Measurements from ENCODE around the gene ADAM10. TPM values are rescaled to one million over a fixed set of nuclear protein-coding genes. Genes with fewer than 3 reads are reported as not detected.

Gene ADAM10
- total RNA-seq, 4 donors from 2014 or later = 42.9 to 83.3 (median 62.7) TPM

GRCh38 chr15:58598829-58599210 is 150.7 kb downstream of the ADAM10 start:
- H3K36me3 ChIP-seq = peaks cover 0 to 12% (median 0%) of the 10 kb centered on the region in 3 donors
- H3K27ac ChIP-seq = no peak overlapping the region
- TF ChIP-seq POLR2A (IDR thresholded peaks at IDR 0.05) = no peak
- no peak for TF ChIP-seq CTCF (IDR thresholded peaks at IDR 0.05)
- no peaks in the 10 kb centered on the region for H3K9me3 ChIP-seq
- no peaks in the 10 kb centered on the region for H3K27me3 ChIP-seq
- no peak overlapping the region for H3K4me3 ChIP-seq
- DNase-seq = no peak
- peaks cover 0 to 3% (median 0%) of the 10 kb centered on the region in 4 donors for H3K4me1 ChIP-seq

GRCh38 chr15:58597943-58598828 is 151.3 kb downstream of the ADAM10 start:
- peaks cover 0 to 12% (median 0%) of the 10 kb centered on the region in 3 donors for H3K36me3 ChIP-seq
- TF ChIP-seq POLR2A (IDR thresholded peaks at IDR 0.05) = no peak
- TF ChIP-seq CTCF (IDR thresholded peaks at IDR 0.05) = no peak
- H3K4me1 ChIP-seq = peaks cover 0 to 3% (median 0%) of the 10 kb centered on the region in 4 donors
- no peak overlapping the region for H3K27ac ChIP-seq
- no peaks in the 10 kb centered on the region for H3K9me3 ChIP-seq
- no peak for DNase-seq
- H3K27me3 ChIP-seq = no peaks in the 10 kb centered on the region
- no peak overlapping the region for H3K4me3 ChIP-seq

GRCh38 chr15:58595516-58596263 is 153.8 kb downstream of the ADAM10 start:
- Histone ChIP-seq H3K27ac (no peak overlapping the region), H3K4me1 (peaks cover 0 to 3% (median 0%) of the 10 kb centered on the region in 4 donors), H3K4me3 (no peak overlapping the region), H3K9me3 (no peaks in the 10 kb centered on the region), H3K27me3 (no peaks in the 10 kb centered on the region), H3K36me3 (peaks cover 0 to 12% (median 0%) of the 10 kb centered on the region in 3 donors)
- no peak for DNase-seq
- TF ChIP-seq CTCF (IDR thresholded peaks at IDR 0.05) = no peak
- no peak for TF ChIP-seq POLR2A (IDR thresholded peaks at IDR 0.05)

GRCh38 chr15:58594898-58595297 is 154.6 kb downstream of the ADAM10 start:
- no peak for TF ChIP-seq CTCF (IDR thresholded peaks at IDR 0.05)
- no peak for TF ChIP-seq POLR2A (IDR thresholded peaks at IDR 0.05)
- Histone ChIP-seq H3K9me3 (no peaks in the 10 kb centered on the region), H3K27ac (no peak overlapping the region), H3K4me3 (no peak overlapping the region), H3K36me3 (peaks cover 0 to 12% (median 0%) of the 10 kb centered on the region in 3 donors), H3K27me3 (no peaks in the 10 kb centered on the region), H3K4me1 (peaks cover 0 to 3% (median 0%) of the 10 kb centered on the region in 4 donors)
- no peak for DNase-seq

GRCh38 chr15:58593870-58594269 is 155.6 kb downstream of the ADAM10 start:
- H3K27me3 ChIP-seq = no peaks in the 10 kb centered on the region
- H3K4me3 ChIP-seq = no peak overlapping the region
- TF ChIP-seq POLR2A (IDR thresholded peaks at IDR 0.05) (no peak), CTCF (IDR thresholded peaks at IDR 0.05) (no peak)
- DNase-seq = no peak
- peaks cover 0 to 3% (median 0%) of the 10 kb centered on the region in 4 donors for H3K4me1 ChIP-seq
- H3K36me3 ChIP-seq = peaks cover 0 to 12% (median 0%) of the 10 kb centered on the region in 3 donors
- no peaks in the 10 kb centered on the region for H3K9me3 ChIP-seq
- no peak overlapping the region for H3K27ac ChIP-seq

Measured in Peyer's patch (tissue), 4 donors.